WTC11 (cell line): ENCODE measurements around the gene NUDT14. TPM values are rescaled to one million over a fixed set of nuclear protein-coding genes. Genes with fewer than 3 reads are reported as not detected.
A peak's percentile ranks its signal among the peaks of the same experiment; 100 is the strongest.

Experiments used
- ATAC-seq: fragments of 200-7000 bp; cut with Tn5 transposase; 2 replicates; pipeline ENCODE4 v1.10.0; 2021; ENCODE audit warnings: mild to moderate bottlenecking, moderate library complexity
- CTCF ChIA-PET: fragments of 300-600 bp; sonication (Branson Sonifier 250); formaldehyde crosslinking; loops from one replicate; lab custom pipeline; 2021; ENCODE audit warnings: antibody characterized with exemption; lab: Charles Lee
- POLR2A ChIA-PET: fragments of 350-600 bp; sonication (Branson Sonifier 250); formaldehyde crosslinking; loops from one replicate; lab custom pipeline; 2021; ENCODE audit warnings: antibody characterized with exemption; lab: Charles Lee
- DNase-seq: peaks from one replicate; pipeline ENCODE4 v3.0.0; 2021; ENCODE audit warnings: low spot score
- H3K27ac Mint-ChIP-seq: 2 replicates; pipeline ENCODE4 v1.8.0; 2021; ENCODE audit warnings: mixed read lengths
- H3K27me3 Mint-ChIP-seq: 2 replicates; pipeline ENCODE4 v1.8.0; 2021; ENCODE audit warnings: low read depth, mild to moderate bottlenecking, moderate library complexity, mixed read lengths
- H3K36me3 Mint-ChIP-seq: 2 replicates; pipeline ENCODE4 v1.8.0; 2021; ENCODE audit warnings: mixed read lengths
- H3K4me1 Mint-ChIP-seq: 2 replicates; pipeline ENCODE4 v1.8.0; 2022; ENCODE audit warnings: mixed read lengths
- H3K4me3 Mint-ChIP-seq: 2 replicates; pipeline ENCODE4 v1.8.0; 2021; ENCODE audit warnings: mild to moderate bottlenecking, moderate library complexity, mixed read lengths
- H3K9me3 Mint-ChIP-seq: 2 replicates; pipeline ENCODE4 v1.8.0; 2021; ENCODE audit warnings: mixed read lengths
- ATF1 ChIP-seq: sonication (generic); formaldehyde crosslinking; IDR thresholded peaks from 2 replicates; pipeline ENCODE4 v1.8.1; 2023; ENCODE audit warnings: mild to moderate bottlenecking, moderate library complexity, missing genetic modification reagents
- ESRRA ChIP-seq: sonication (generic); formaldehyde crosslinking; IDR thresholded peaks from 2 replicates; pipeline ENCODE4 v1.8.1; 2022; ENCODE audit warnings: mild to moderate bottlenecking, missing genetic modification reagents, borderline replicate concordance
- FOXP1 ChIP-seq: sonication (generic); formaldehyde crosslinking; IDR thresholded peaks from 2 replicates; pipeline ENCODE4 v1.8.0; 2022; ENCODE audit warnings: missing genetic modification reagents, mild to moderate bottlenecking, moderate library complexity, borderline replicate concordance
- JUN ChIP-seq: sonication (generic); formaldehyde crosslinking; IDR thresholded peaks from 2 replicates; pipeline ENCODE4 v1.8.0; 2023; ENCODE audit warnings: mild to moderate bottlenecking, missing genetic modification reagents
- MXD4 ChIP-seq: fragments of 250-450 bp; sonication (Bioruptor Pico); IDR thresholded peaks from 2 replicates; pipeline ENCODE4 v1.8.0; 2021; ENCODE audit warnings: mild to moderate bottlenecking, moderate library complexity, borderline replicate concordance
- MYBL2 ChIP-seq: sonication (generic); formaldehyde crosslinking; IDR thresholded peaks from 2 replicates; pipeline ENCODE4 v1.8.1; 2023; ENCODE audit warnings: mild to moderate bottlenecking, moderate library complexity, missing genetic modification reagents
- NFE2L1 ChIP-seq: sonication (generic); formaldehyde crosslinking; IDR thresholded peaks from 2 replicates; pipeline ENCODE4 v1.8.1; 2023; ENCODE audit warnings: missing genetic modification reagents
- NFYB ChIP-seq: sonication (generic); formaldehyde crosslinking; conservative IDR thresholded peaks from 2 replicates; pipeline ENCODE4 v1.8.0; 2022; ENCODE audit warnings: low read depth, missing genetic modification reagents
- SOX15 ChIP-seq: fragments of 250-450 bp; sonication (Bioruptor Pico); IDR thresholded peaks from 2 replicates; pipeline ENCODE4 v1.9.0; 2021; ENCODE audit warnings: mild to moderate bottlenecking
- ZNF263 ChIP-seq: sonication (generic); formaldehyde crosslinking; IDR thresholded peaks from 2 replicates; pipeline ENCODE4 v1.8.1; 2022; ENCODE audit warnings: low read depth, mild to moderate bottlenecking, moderate library complexity, missing genetic modification reagents
- ZNF396 ChIP-seq: fragments of 250-450 bp; sonication (Bioruptor Pico); IDR thresholded peaks from 2 replicates; pipeline ENCODE4 v1.8.0; 2021; ENCODE audit warnings: mild to moderate bottlenecking, moderate library complexity, borderline replicate concordance
- ZNF416 ChIP-seq: fragments of 250-450 bp; sonication (Bioruptor Pico); IDR thresholded peaks from 2 replicates; pipeline ENCODE4 v1.9.0; 2021; ENCODE audit warnings: mild to moderate bottlenecking, inconsistent platforms
- ZNF671 ChIP-seq: fragments of 250-450 bp; sonication (Bioruptor Pico); IDR thresholded peaks from 2 replicates; pipeline ENCODE4 v1.8.0; 2021; ENCODE audit warnings: mild to moderate bottlenecking
- total RNA-seq: library from RNA; stranded (reverse); gene quantifications from 3 replicates; pipeline ENCODE4 v1.2.3, GENCODE V29; 2021
- TF ChIP-seq, protein P1 (sequence below): sonication (generic); formaldehyde crosslinking; IDR thresholded peaks from 2 replicates; pipeline ENCODE4 v1.8.1; 2023; ENCODE audit warnings: mild to moderate bottlenecking, missing genetic modification reagents, moderate library complexity
- TF ChIP-seq, protein P2 (sequence below): sonication (generic); formaldehyde crosslinking; IDR thresholded peaks from 2 replicates; pipeline ENCODE4 v1.8.0; 2023; ENCODE audit warnings: missing genetic modification reagents
- TF ChIP-seq, protein P3 (sequence below): sonication (generic); formaldehyde crosslinking; IDR thresholded peaks from 2 replicates; pipeline ENCODE4 v1.8.0; 2022; ENCODE audit warnings: mild to moderate bottlenecking, missing genetic modification reagents
- TF ChIP-seq, protein P4 (sequence below): sonication (generic); formaldehyde crosslinking; IDR thresholded peaks from 2 replicates; pipeline ENCODE4 v1.8.1; 2022; ENCODE audit warnings: mild to moderate bottlenecking, moderate library complexity, missing genetic modification reagents
- TF ChIP-seq, protein P5 (sequence below): sonication (generic); formaldehyde crosslinking; IDR thresholded peaks from 2 replicates; pipeline ENCODE4 v1.8.0; 2023; ENCODE audit warnings: missing genetic modification reagents, mild to moderate bottlenecking, borderline replicate concordance
- TF ChIP-seq, protein P6 (sequence below): fragments of 250-450 bp; sonication (Bioruptor Pico); IDR thresholded peaks from 2 replicates; pipeline ENCODE4 v1.9.0; 2021; ENCODE audit warnings: mild to moderate bottlenecking

Gene NUDT14
- total RNA-seq, 1 experiment from 2014 or later: 35.4 TPM

DNA sequence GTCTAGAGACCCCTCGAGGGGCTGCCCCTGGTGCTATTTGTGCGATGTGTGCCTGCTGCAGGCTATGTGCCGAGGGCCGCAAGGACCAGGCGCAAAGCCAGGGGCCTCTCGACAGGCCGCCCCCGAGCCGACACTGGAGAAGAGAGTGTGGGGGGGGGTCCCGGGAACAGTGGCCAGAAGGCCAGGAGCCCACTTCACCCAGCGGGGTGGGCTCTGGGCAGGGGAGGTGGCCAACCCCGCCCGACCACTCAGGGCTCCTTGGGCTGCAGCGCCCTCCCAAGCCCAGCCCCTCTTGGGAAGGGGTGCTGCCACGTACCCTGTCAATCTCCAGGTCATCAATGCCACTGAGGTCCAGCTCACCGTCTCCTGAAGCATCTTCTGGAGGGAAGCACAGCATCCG is 38.6 kb upstream of the NUDT14 start:
- POLR2A ChIA-PET: no interaction called here
- H3K4me1 Mint-ChIP-seq: no peaks in the 10 kb centered on the region

DNA sequence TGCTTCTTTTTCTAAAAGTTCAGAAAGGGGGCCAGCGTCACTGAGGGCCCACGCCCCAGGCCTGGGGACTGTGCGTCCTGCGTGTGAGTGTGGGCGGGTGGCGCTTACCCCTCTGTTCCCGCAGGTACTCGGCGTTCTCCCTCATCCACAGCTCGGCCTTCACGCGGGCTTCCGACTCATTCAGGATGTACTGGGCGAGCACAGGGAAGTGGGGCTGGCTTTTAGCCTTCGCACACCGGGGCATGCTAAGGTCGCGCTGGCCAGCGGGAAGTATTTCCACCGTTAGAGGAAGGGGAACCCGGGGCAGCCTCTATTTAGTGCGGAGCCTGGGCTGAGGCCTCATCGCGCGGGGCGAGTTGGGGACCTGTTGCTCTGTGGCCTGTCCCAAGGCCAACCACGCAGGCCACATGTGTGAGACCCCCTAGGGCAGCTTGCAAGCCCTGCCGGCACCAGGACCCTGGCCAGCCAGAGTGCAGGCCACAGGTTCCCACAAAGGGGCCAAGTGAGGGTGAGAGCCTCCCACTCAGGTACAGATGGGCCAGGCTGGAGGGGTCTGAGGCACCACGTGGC is 38.0 kb upstream of the NUDT14 start:
- Mint-ChIP-seq H3K4me3 (no peak overlapping the region), H3K27ac (peak overlapping the region; percentile 41), H3K9me3 (peaks cover 9% of the 10 kb centered on the region), H3K36me3 (peaks cover 14% of the 10 kb centered on the region), H3K27me3 (no peaks in the 10 kb centered on the region), H3K4me1 (no peaks in the 10 kb centered on the region)
- DNase-seq: no peak
- ChIA-PET CTCF (no interaction called here), POLR2A (no interaction called here)
- TF ChIP-seq NFYB (no peak), ATF1 (CRISPR knock-in tag) (no peak), ZNF416 (CRISPR knock-in tag) (no peak), ZNF263 (CRISPR knock-in tag) (no peak), ESRRA (CRISPR knock-in tag) (no peak), SOX15 (CRISPR knock-in tag) (no peak), FOXP1 (no peak), NFE2L1 (CRISPR knock-in tag) (no peak), MXD4 (no peak)
- TF ChIP-seq, protein P1, sequence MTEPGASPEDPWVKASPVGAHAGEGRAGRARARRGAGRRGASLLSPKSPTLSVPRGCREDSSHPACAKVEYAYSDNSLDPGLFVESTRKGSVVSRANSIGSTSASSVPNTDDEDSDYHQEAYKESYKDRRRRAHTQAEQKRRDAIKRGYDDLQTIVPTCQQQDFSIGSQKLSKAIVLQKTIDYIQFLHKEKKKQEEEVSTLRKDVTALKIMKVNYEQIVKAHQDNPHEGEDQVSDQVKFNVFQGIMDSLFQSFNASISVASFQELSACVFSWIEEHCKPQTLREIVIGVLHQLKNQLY (CRISPR knock-in tag): no peak
- TF ChIP-seq, protein P2, sequence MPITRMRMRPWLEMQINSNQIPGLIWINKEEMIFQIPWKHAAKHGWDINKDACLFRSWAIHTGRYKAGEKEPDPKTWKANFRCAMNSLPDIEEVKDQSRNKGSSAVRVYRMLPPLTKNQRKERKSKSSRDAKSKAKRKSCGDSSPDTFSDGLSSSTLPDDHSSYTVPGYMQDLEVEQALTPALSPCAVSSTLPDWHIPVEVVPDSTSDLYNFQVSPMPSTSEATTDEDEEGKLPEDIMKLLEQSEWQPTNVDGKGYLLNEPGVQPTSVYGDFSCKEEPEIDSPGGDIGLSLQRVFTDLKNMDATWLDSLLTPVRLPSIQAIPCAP: no peak
- TF ChIP-seq, protein P3, sequence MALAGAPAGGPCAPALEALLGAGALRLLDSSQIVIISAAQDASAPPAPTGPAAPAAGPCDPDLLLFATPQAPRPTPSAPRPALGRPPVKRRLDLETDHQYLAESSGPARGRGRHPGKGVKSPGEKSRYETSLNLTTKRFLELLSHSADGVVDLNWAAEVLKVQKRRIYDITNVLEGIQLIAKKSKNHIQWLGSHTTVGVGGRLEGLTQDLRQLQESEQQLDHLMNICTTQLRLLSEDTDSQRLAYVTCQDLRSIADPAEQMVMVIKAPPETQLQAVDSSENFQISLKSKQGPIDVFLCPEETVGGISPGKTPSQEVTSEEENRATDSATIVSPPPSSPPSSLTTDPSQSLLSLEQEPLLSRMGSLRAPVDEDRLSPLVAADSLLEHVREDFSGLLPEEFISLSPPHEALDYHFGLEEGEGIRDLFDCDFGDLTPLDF (CRISPR knock-in tag): no peak
- TF ChIP-seq, protein P4, sequence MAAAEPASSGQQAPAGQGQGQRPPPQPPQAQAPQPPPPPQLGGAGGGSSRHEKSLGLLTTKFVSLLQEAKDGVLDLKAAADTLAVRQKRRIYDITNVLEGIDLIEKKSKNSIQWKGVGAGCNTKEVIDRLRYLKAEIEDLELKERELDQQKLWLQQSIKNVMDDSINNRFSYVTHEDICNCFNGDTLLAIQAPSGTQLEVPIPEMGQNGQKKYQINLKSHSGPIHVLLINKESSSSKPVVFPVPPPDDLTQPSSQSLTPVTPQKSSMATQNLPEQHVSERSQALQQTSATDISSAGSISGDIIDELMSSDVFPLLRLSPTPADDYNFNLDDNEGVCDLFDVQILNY (CRISPR knock-in tag): no peak
- TF ChIP-seq, protein P5, sequence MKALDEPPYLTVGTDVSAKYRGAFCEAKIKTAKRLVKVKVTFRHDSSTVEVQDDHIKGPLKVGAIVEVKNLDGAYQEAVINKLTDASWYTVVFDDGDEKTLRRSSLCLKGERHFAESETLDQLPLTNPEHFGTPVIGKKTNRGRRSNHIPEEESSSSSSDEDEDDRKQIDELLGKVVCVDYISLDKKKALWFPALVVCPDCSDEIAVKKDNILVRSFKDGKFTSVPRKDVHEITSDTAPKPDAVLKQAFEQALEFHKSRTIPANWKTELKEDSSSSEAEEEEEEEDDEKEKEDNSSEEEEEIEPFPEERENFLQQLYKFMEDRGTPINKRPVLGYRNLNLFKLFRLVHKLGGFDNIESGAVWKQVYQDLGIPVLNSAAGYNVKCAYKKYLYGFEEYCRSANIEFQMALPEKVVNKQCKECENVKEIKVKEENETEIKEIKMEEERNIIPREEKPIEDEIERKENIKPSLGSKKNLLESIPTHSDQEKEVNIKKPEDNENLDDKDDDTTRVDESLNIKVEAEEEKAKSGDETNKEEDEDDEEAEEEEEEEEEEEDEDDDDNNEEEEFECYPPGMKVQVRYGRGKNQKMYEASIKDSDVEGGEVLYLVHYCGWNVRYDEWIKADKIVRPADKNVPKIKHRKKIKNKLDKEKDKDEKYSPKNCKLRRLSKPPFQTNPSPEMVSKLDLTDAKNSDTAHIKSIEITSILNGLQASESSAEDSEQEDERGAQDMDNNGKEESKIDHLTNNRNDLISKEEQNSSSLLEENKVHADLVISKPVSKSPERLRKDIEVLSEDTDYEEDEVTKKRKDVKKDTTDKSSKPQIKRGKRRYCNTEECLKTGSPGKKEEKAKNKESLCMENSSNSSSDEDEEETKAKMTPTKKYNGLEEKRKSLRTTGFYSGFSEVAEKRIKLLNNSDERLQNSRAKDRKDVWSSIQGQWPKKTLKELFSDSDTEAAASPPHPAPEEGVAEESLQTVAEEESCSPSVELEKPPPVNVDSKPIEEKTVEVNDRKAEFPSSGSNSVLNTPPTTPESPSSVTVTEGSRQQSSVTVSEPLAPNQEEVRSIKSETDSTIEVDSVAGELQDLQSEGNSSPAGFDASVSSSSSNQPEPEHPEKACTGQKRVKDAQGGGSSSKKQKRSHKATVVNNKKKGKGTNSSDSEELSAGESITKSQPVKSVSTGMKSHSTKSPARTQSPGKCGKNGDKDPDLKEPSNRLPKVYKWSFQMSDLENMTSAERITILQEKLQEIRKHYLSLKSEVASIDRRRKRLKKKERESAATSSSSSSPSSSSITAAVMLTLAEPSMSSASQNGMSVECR (CRISPR knock-in tag): no peak
- no peak for ATAC-seq

More for the DNA sequence above, 38.6 kb upstream of the NUDT14 start:
- peaks cover 14% of the 10 kb centered on the region for H3K36me3 Mint-ChIP-seq
- no peak for DNase-seq
- H3K4me3 Mint-ChIP-seq: no peak overlapping the region
- CTCF ChIA-PET: no interaction called here
- H3K9me3 Mint-ChIP-seq: peaks cover 9% of the 10 kb centered on the region
- no peaks in the 10 kb centered on the region for H3K27me3 Mint-ChIP-seq
- TF ChIP-seq, protein P6, sequence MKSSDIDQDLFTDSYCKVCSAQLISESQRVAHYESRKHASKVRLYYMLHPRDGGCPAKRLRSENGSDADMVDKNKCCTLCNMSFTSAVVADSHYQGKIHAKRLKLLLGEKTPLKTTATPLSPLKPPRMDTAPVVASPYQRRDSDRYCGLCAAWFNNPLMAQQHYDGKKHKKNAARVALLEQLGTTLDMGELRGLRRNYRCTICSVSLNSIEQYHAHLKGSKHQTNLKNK (CRISPR knock-in tag): no peak
- no peak for TF ChIP-seq MXD4
- no peak for TF ChIP-seq ZNF396 (CRISPR knock-in tag)
- no peak for TF ChIP-seq MYBL2
- TF ChIP-seq, protein P4 (CRISPR knock-in tag): no peak
- TF ChIP-seq, protein P3 (CRISPR knock-in tag): no peak
- TF ChIP-seq JUN: no peak
- no peak for TF ChIP-seq ZNF671
- no peak for ATAC-seq
- H3K27ac Mint-ChIP-seq: no peak overlapping the region
